Endothelial cell of hepatic sinusoid (primary cell): ENCODE results near the gene LDLRAD4.
"Not testable (repeated sequence)": the region's sequence is repeated elsewhere in the genome, so short reads cannot be mapped to it uniquely, and the experiment has no call there.

Source experiments
- in situ Hi-C: cut with HindIII; loops from 2 replicates; pipeline ENCODE4 v1.10.0; 2017; ENCODE audit warnings: low sequenced_read_pairs

LDLRAD4 gene

DNA sequence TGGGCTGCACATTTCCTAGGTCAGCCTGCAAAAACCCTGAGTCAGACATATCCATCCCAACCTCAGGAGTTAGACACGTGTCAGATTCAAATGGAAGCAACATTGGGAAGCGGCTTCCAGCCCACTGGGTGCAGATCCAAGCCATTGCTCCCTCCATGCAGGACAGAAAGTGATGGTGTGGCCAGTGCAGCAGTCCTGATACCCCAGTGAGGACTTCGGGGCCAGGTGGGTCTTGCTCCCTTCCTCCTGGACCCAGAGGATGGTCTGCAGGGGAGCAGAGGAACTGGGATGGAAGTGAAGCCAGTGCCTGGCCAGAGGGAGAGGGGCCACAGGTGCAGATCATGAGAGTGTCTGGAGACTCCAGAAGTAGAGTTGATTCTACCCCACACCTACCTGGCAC, 255.8 kb downstream of the LDLRAD4 start:
- in situ Hi-C loops, result no loop called here

DNA sequence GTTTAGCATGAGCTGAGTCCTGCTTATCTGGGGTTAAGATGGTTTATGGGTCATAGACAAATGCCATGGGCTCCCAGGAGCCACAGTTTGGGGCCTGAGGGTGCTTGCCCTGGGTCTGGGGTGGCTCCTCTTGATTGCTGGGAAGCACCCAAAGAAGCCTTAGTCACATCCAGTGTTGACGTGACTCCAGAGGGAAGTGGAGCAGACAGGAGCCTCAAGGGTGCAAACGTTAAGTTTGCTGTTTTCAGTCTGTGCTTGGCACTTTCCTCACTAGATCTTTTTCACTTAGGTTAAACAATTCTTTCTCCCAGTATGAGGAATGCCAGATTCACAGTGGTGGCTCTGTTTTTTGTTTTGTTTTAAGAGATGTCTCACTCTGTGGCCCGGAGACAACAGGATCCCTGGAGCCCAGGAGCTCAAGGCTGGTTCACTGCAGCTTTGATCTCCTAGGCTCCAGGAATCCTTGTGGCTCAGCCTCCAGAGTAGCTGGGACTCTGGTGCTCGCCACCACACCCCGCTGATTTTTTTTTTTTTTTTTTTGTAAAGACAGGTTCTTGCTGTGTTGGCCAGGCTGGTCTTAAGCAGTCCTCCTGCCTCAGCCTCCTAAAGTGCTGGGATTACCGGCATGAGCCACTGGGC, 256.5 kb downstream of the LDLRAD4 start:
- in situ Hi-C loops, result no loop called here

DNA sequence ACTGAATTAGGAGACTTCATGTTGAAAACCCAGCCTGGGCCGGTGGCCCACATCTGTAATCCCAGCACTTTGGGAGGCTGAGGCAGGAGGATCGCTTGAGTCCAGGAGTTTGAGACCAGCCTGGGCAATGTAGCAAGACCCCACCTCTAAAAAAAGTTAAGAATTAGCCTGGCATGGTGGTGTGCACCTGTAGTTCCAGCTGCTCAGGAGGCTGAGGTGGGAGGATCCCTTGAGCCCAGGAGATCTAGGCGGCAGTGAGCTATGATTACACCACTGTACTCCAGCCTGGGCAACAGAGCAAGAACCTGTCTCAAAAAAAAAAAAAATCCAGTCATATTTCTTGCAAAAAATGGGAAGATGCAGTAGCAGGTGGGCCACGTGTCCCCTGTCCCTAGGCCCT, 257.8 kb downstream of the LDLRAD4 start:
- in situ Hi-C loops, result not testable (repeated sequence)

DNA sequence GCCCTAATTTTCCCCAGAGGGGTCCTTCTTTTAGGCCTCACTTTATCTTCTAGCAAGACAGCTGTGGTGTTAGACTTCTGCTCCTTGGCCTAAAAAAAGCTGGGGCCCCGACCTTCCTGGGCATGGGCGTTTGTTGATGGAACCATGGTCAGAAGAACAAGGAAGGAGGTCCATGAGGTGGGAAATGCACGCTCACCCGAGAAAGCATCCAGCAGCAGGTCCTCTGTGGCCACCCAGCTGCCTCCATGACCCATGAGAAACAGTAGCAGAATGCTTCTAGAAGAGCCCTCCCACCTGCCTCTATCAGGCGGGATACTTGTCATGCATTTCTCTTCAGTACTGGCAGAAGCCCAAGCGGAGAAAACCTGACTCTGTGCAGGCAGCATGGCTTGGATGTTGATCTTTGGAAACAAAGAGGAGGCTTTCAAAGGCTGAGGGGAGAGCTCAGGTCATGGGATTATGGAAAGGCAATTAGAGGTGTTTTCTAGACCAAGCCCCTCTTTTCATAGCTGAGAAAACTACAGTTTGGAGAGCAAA, 258.7 kb downstream of the LDLRAD4 start:
- in situ Hi-C loops, result no loop called here

- in situ Hi-C loops, result no loop called here
Observed at GRCh38 chr18:13480571-13481255, 262.2 kb downstream of the LDLRAD4 start.

GRCh38 chr18:13481331-13481730, 262.8 kb downstream of the LDLRAD4 start:
- in situ Hi-C loops, result no loop called here

DNA sequence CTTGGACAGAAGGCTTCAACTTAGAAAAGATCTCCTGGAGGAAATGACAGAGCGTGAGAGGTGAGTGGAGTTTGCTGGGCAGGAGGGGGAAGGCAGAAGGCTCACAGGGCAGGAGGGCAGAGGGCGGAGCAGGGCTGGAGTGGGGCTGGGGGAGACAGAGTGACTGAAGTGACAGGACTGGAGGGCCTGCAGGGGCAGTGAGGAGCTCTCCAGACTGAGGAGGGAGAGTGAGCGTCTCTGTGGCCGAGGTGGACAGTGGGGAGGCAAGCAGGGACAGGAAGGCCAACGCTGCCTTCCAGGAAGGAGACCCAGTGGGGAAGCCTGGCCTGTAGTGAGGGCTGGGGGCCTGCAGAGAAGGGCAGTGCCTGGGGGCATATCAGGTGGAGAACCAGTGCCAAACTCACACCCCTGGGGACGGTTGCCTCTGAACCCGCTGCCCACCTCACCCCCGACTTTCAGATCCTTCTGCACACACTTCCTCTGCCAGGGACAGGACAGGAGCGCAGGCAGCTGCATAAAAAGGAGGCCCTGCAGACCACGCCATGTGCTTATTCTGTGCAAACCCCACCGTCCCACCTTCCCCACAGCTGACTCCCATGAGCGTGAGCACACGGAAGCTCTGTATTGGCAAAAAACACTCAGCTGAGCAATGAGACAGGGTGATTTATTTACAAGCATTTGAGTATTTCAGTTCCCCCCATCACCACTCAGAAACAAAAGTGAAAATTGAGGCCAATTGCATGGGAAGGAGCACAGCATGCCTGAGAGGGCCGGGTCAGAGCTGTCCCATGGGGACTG, 263.5 kb downstream of the LDLRAD4 start:
- in situ Hi-C loops, result no loop called here

GRCh38 chr18:13482618-13482945, 264.0 kb downstream of the LDLRAD4 start:
- in situ Hi-C loops, result no loop called here

DNA sequence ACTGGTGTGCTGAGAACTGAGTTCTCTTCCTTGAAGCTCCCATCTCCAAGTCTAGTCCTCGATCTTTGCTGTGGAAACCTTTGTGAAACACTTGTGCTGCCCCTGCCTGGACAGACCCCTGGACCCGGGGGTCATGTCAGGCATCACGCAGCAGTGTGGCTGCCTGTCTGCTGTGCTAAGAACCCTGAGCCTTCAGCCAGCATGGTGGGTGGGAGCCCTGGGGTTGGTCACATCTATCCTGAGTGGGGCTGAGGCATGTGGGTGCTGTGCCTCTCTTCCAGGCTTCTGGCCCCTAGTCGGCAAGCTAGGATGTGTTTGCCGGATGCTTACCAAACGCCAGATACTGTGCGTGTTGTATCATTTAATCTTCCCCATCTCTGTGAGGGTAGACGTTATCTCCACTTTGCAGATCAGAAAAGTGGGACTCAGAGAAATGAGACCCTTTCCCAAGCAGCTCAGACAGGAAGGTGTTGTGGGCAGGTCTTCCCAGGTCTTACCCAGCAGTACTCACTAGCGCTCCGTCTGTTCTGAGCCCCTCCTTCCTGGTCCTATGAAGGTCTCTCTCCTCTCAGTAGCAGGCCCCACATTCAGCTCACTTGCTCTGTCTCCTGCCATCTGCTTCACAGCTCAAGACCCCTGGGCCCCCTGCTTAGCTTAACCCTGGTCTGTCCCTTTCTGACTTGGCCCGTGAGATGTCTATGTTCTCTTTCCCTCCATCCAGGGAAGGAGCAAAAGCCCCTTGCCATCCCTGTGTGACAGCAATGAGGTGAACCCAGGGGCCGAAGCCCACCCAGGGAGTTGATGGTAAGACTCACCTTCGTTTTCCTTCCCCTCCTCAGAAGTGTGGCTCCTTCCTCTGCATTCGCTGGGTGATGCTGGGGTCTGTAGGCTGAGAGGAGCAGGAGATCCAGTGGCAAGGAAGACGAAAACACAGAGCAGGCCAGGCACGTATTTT, 265.0 kb downstream of the LDLRAD4 start:
- in situ Hi-C loops, result no loop called here

DNA sequence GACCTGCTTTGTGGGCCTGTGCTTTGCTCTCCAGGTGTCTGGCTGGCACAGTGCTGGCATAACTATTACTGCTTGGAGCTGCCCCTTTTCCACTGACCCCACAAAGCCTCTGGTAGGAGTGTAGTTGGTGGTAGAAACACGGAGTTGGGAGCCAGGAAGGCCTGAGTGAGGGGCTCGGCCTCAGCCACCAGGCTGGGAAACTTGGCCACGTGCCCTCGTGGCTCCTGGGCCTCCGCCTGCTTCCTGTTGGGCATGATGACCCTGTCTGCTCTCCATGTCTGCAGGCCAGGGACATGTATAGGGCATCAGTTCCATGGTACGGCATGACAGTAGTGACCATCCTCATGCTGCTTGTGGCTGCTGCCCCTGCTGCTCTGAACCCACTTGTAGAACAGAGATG, 266.6 kb downstream of the LDLRAD4 start:
- in situ Hi-C loops, result no loop called here

DNA sequence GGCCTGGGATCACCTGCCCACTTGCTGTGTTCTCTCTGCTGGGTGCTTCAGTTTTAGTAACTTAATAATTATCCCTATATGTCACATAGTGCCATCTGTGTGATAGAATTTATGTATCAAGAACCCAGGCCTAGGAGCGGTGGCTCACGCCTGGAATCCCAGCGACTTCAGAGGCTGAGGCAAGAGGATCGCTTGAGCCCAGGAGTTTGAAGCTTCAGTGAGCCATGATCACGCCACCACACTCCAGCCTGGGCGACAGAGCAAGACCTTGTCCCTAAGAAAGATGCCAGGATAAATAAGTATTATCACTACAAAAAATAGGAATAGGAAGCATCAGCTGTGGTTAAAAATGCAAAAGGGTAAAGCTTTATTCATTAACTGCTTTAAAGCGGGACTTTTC, 267.0 kb downstream of the LDLRAD4 start:
- in situ Hi-C loops, result no loop called here

DNA sequence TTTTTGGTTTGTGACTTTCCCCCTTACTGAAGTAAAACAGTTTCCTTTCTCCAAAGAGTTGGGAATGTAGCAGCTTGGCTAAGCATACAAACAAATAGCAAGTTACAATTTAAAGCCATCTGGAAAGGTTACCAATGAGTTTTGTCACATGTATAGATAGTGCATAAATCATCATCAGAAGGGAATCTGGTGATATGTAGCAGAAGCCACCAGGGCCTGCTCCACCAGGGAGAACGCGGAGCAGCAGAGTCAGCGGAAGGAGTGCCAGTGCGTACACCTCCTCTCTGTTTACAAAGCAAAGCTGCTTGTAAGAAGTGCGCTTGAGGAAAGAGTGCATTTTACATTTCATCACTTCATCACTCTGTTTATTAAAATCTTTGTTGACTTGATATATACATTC, 267.7 kb downstream of the LDLRAD4 start:
- in situ Hi-C loops, result no loop called here

GRCh38 chr18:13486686-13487085, 268.1 kb downstream of the LDLRAD4 start:
- in situ Hi-C loops, result no loop called here

DNA sequence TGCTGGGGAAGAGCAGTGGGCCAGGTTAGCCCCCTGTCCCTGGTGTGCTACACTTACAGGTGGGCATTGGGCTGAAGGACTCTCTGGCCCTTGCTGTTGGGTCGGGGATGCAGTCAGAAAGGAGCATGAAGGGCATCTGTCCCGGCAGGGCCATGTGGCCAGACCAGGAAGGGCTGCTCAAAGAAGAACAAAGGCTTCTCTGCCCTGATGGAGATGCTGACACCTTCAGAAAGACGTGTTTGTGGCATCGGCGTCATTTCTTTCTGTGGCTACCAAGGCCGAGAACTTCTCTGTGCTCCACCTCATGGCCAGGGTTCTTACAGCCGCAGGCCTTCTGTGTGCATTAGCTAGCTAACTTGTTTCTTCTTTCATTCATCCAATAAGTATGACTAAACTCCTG, 268.7 kb downstream of the LDLRAD4 start:
- in situ Hi-C loops, result no loop called here

DNA sequence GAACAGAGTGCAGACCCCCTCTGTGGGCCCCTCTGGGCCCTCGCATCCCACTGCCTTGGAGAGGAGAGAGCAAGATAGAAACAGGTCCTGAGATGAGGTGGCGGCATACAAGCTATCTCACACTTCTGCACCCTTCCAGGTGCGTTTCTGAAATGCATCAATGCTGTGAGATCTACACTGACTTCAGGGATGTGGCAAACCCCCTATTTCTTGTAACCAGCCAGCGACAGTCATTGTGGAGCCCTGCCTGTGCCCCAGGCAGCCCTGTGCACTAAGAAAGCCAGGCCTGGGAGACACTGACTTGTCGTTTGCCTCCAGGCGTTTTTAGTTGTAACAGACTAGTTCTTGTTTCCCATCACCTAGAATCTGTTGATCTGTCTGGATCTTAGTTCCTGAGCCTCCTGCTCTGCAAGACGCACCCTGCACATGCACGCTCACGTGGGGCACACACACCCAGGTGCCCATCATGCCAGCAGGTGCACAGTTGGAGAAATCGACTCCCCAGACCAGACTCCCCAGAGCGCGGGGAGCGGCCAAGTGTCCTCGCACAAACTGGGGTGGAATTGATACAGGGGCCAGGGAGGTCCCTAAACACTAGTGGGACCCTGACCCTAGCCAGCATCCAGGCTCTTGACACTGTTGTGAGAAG, 269.8 kb downstream of the LDLRAD4 start:
- in situ Hi-C loops, result no loop called here

DNA sequence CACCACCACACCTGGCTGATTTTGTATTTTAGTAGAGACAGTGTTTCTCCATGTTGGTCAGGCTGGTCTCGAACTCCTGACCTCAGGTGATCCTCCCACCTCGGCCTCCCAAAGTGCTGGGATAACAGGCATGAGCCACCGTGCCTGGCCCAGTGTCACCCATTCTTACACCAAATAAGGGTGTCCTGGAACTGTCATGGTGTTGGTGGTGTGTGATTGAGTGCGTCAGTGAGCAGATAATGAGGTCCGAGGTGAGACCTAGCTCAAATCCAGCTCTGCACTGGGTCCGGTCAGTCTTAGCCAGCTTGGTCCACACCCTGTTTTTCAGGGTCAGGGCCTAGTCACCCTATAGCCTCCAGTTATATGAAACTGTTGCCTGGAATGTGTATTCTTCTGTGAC, 270.7 kb downstream of the LDLRAD4 start:
- in situ Hi-C loops, result not testable (repeated sequence)

DNA sequence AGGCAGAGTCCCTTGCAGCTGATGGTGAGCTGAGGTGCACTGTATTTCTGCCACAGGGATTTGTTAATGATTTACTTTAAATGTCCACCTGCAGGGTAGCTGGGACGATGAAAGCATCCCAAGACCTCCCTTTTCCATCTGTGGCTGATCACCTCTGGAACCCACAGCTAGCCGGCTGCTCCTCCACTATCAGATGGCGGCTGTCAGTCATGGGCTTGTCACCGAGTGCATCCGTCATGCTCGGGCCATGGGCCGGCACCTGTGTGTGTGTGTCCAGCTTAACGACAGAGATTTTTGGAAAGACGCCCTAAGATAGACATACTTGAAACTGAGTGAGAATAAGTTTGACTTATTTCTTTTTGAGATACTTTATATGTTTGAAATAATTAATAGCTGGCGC, 272.6 kb downstream of the LDLRAD4 start:
- in situ Hi-C loops, result no loop called here

- in situ Hi-C loops, result no loop called here
Observed at GRCh38 chr18:13492314-13492713, 273.8 kb downstream of the LDLRAD4 start.

- in situ Hi-C loops, result no loop called here
Observed at GRCh38 chr18:13493079-13493478, 274.5 kb downstream of the LDLRAD4 start.

GRCh38 chr18:13493725-13494124, 275.2 kb downstream of the LDLRAD4 start:
- in situ Hi-C loops, result no loop called here
